ENCODE results near the gene FOXN3.

FOXN3 gene

DNA sequence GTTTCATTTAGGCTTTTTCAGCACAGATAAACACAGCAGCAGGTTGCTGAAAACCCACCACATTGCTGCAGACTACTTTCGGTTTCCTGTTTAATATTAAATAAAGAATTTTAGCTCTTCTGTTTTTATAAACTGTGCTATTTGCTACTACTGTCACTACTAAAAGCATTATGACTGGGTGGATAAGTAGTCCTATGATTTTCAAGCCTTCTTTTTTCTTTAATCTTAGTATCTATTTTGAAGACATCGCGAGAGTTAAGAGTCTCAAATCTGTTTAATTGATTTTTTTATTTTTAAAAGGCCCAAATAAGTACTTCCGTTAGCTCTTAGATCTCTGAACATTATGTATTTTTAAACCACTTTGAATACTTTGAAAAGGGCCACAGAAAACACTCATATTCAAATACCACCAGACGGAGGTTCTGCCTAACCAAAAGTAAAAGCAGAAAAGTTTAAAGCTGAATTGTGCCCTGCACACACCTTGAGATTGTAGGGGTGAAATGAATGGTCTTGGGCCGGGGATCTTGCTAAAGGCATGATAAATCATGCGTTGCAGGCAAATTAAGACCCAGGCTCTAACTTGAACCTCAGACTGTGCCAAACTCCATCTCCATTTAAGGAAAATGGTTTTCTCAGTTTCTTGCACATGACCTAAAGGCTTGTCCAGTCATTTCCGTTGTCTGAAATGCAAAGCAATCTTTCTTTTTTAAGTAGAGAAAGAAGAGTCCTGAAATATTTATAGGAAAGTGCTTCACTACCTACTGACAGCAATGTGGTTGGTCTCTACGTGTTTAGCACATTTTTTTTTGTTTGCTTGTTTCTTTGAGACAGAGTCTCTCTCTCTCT is 13.6 kb upstream of the FOXN3 start:
- DNase-seq (ENCODE audit: low read depth, low spot score), result peak; percentile 29

DNA sequence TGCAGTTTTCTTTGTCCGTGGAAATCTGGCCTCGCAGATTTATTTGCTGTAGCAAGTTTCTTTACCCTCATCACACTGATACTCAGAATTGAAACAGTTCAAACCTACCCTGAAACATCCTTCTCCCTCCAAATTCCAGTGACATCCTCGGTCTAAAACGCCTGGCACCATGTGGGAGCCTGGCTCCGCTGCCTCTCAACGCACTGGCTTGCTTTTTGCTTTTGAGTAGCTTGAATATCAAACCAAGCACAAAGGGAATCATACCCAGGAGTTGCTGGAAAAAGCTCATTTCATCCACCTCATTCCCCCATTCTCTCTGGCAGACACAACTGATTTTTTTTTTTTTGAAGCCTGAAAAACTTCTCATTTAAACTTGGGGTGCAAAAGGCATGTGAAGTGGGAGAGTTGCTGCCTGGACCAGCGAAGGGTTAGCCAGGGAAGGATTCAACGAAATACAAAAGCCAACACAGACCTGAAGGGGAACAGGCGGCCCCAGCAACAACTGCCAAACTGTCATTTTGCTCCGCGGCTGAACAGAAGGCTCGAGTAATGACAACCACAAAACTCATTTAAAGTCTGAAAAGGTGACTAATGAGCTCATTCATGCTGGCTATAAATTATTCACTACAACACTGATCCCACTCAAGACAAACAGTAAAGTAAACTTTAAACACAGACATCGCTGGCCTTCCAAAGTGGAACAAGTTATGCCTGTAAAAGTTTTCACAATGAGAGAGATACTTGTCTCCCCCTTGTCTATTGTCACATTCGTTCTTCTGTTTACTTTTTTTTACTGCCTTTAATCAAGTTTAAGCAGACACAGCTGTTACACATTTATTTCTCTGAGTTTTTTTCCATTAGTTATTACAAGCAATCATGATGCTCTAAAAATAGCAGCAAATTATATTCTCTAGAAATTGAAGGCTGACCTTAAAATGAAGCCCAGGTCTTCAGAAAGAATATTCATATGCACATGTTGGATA is 12.5 kb upstream of the FOXN3 start:
- DNase-seq (ENCODE audit: low read depth, low spot score), result no peak

- DNase-seq (ENCODE audit: low read depth, low spot score), result no peak
Observed at GRCh38 chr14:89428546-89429198, 11.6 kb upstream of the FOXN3 start.

DNA sequence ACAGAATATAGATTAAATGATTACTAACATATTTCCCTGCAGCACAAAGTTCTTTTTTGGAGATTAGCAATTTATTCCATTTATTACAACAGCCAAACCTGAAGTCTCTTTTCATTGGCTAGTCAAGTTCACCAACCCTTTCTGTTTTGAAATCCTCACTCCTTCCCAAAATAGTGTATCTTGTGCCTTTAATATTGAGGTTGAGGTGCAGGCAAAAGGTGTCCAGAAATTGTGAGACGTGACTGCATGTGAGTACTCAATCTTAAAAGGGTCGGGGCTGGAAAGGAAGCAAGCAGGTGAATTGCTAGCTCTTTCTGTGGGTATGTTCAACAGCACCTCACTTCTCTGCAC is 11.1 kb upstream of the FOXN3 start:
- DNase-seq (ENCODE audit: low read depth, low spot score), result no peak

GRCh38 chr14:89427426-89428172 is 10.6 kb upstream of the FOXN3 start:
- no peak for DNase-seq (ENCODE audit: low read depth, low spot score)

GRCh38 chr14:89425931-89426330 is 8.9 kb upstream of the FOXN3 start:
- no peak for DNase-seq (ENCODE audit: low read depth, low spot score)

GRCh38 chr14:89424241-89424640 is 7.2 kb upstream of the FOXN3 start:
- DNase-seq (ENCODE audit: low read depth, low spot score), result no peak

- no peak for DNase-seq (ENCODE audit: low read depth, low spot score)
Observed at GRCh38 chr14:89422952-89423345, 5.9 kb upstream of the FOXN3 start.

- no peak for DNase-seq (ENCODE audit: low read depth, low spot score)
Observed at GRCh38 chr14:89422181-89422951, 5.3 kb upstream of the FOXN3 start.

DNA sequence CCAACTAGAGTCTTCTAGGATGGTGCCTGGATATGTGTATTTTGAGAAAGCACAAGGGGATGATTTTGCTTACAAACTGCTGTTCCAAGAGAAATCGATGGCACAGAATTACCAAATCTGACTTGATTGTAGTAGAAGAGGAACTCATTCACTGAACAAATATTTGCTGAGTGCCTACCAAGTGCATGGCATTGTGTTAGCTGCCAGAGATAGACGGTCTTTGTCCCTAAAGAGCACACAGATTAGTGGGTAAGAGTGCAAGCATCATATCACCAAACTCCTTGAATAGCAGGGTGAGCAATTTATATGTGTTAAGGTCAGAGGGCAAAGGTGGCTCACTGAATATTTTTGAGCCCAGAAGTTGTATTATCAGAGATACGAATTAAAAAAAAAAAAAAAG is 3.5 kb upstream of the FOXN3 start:
- no peak for DNase-seq (ENCODE audit: low read depth, low spot score)

DNA sequence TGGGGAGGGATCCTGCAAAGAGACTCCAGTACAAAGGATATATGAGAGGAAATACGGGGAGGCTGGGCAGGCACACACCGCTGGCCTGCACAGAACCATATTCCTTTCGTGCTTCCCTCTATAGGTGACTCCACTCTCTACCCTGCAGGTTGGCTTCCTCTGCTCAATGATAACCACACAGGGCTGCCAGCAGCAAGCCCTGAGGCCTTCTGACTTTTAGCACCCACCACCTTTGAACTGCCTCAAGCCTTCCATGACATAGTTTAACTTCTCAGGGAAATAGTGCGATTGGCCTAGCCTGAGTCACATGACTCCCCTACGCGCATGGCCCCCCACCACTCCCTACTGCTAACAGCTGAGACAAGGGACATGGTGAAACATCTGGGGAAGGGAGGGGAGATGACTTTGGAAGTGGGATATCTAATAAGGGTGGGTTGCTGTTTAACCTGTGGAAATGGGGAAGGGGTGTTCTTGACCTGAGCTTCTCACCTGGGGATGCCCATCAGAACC is 3.0 kb upstream of the FOXN3 start:
- no peak for DNase-seq (ENCODE audit: low read depth, low spot score)

- no peak for DNase-seq (ENCODE audit: low read depth, low spot score)
Observed at GRCh38 chr14:89418976-89419375, 1.9 kb upstream of the FOXN3 start.

DNA sequence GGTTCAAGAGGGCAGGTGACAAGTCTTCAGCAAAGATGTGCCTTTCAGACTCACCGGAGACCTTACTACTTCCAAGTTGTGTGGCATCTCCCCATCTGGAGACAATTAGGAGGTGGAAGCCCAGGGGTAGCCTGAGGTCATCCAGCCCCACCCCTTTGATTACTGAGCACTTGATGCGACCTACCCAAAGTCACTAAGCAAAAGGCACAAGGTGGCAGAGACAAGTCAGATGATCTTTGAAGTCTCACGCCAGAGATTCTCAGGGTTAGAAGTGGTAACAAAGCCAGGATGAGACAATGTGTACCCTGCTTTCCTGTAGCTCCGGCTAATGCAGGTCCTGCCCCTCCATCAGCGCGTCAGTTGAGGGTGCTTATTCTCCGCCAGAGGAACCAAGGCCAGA is 1.4 kb upstream of the FOXN3 start:
- DNase-seq (ENCODE audit: low read depth, low spot score), result no peak

DNA sequence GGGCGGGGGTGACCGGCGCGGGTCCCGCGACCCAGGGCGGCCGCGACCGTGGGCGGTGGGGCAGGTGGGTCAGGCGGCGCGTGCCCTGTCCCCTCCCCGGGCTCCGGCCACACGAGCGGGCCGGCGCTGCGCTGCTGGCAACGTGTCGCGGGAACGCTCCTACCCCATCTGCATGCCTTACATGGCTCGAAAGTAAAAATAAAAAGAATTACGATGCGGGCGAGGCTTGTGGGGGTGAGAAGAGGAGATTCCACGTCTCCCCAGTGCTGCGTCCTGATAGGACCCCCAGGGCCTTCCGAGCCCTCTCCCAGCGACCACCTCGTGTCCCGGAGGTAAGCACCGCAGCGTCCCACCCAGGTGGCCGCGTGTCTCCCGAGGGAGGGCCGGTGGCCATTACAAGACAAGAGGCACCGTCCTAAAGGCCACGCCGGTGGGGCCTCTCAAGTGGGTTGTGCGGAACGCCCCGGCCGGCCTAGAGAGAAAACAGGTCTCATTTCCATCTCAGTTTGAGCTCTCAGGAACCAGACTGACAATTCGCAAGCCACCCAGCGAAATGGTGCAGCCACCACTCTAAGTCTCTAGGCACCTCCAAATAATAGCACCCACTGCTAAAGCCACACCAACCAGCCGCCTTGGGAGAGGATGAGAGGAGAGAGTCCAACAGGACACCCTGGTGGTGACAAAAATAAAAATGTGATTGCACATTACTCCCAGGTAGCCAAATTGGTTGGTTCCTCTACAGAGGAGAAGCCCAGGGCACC is 612 bp upstream of the FOXN3 start:
- peak; percentile 26 for DNase-seq (ENCODE audit: low read depth, low spot score)

DNA sequence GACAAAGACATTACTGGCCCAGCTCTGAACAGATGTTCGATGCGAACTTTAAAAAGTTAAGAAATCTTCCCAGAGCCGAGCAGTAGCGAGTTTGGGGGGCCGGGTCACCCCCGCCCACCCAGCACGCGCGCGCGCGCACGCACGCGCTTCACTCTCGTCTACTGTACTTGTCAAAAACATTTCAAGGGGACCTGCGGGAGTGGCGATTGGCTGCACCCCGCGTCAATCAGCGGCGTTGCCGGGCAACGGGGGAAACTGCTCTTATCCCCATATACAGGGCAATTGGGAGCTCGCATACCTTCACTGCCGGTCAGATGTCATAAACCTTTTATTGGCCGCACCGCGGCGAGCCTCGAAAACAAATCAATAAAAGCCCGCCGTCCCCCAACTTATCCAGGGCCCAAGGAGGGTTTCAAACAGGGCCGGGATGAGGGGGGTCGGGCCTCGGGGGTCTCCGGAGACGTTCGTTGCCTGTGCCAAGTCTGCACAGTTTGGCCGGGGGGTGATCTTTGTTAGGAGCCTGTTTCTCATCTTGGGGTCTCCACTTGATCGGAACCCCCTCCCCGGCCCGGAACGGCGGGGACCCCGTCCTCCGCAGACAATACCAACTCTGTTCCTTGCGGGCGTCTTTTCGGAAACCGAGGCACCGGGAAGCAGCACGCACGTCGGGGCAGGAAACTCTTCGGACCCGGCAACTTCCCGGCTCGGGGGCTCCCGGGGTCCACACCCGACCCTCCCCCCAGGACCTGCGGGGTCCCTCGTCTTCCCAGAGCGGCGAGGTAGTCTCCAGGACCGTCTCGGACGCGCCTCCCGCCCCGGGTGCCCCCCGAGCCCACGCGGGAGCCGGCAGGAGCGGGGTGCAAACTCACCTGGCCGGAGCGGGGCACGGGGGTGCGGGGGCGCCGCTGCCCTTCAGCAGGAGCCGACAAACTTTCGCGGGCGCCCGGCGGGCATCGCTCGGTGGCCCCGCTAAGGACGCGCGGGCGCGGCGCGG is 734 bp downstream of the FOXN3 start:
- DNase-seq (ENCODE audit: low read depth, low spot score), result peak; percentile 94

GRCh38 chr14:89415159-89415558 is 1.9 kb downstream of the FOXN3 start:
- DNase-seq (ENCODE audit: low read depth, low spot score), result no peak

DNA sequence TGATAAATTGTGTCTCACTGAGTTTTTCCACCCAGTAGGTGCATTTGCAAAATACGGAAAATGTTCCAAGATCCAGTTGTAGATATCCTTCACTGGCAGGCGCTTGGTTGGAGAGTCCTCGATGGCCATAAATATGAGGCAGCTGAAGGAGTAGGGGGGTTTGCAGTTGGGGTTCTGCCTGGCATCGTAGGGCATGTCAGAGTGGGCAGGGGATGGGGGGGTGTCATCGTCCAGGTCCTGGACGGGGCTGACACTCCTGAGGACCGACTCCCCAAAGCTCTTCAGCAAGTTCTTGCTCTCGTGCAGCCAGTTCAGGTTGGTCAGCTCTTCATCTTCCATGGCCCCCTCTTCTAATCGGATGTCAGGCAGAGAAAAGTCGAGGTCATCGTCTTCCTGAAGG is 5.1 kb downstream of the FOXN3 start:
- DNase-seq (ENCODE audit: low read depth, low spot score), result no peak

GRCh38 chr14:89409961-89410360 is 7.1 kb downstream of the FOXN3 start:
- DNase-seq (ENCODE audit: low read depth, low spot score), result no peak

Measured in activated naive CD8-positive, alpha-beta T cell treated with anti-CD3 and anti-CD28 coated beads, Interleukin-2, amount 50 U/mL, for 16 hours (primary cell).